Inferior parietal cortex (tissue), 1 donor: ENCODE measurements around the gene ABHD15.

Experiments
- DNase-seq: peaks from one replicate; pipeline ENCODE4 v3.0.0-alpha.2; 2016; ENCODE audit errors: extremely low spot score

Gene ABHD15

GRCh38 chr17:29518359-29518758 is 48.5 kb downstream of the ABHD15 start:
- DNase-seq: no peak

GRCh38 chr17:29514792-29515191 is 52.0 kb downstream of the ABHD15 start:
- DNase-seq: no peak

GRCh38 chr17:29510953-29511352 is 55.9 kb downstream of the ABHD15 start:
- no peak for DNase-seq
